ENCODE data around the gene ITGAL.

ITGAL gene

DNA sequence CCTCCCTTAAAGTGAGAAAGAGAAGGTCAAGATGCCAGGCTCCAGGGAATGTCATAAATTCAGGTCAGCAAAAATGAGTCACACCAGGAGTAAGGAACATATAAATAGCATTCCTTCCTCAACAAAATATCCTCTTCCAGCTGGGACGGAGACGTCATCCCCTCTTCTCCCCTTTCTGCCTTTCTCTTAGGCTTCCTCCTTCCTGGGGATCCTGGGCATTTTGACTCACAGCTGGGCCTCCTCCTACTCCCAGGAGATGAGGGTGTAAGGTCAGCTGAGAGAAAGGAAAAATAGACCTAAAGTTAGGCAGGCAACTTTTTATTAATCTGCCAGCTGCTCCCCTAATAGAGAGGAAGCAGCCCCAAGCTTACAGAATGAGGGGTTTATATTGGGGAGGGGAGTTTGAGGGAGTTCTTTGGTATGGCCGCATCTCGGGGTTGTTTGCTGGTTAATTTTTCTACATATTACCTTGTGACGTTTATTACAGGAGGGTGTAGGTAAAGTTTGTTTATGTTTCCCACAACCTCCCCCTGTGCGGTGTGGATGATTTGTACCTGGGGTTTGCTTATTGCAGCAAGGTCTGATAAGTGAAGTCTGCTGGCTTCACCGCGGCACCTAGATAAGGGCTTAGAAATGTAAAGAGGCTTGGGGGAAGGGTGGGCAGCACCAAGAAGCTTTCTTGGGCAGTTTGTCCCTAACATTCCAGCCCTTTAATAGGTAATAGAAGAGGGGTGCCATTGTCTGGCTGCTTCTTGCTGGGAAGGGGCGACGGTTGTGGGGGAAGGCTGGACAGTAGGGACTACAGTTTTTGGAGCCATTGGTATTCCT, 69.2 kb downstream of the ITGAL start:
- DNase-seq (ENCODE audit: extremely low read depth, low read depth) = no peak
- H3K4me3 ChIP-seq (replicated peaks; ENCODE audit: low read depth, low read length) = no peak overlapping the region
- TF ChIP-seq, protein P1, sequence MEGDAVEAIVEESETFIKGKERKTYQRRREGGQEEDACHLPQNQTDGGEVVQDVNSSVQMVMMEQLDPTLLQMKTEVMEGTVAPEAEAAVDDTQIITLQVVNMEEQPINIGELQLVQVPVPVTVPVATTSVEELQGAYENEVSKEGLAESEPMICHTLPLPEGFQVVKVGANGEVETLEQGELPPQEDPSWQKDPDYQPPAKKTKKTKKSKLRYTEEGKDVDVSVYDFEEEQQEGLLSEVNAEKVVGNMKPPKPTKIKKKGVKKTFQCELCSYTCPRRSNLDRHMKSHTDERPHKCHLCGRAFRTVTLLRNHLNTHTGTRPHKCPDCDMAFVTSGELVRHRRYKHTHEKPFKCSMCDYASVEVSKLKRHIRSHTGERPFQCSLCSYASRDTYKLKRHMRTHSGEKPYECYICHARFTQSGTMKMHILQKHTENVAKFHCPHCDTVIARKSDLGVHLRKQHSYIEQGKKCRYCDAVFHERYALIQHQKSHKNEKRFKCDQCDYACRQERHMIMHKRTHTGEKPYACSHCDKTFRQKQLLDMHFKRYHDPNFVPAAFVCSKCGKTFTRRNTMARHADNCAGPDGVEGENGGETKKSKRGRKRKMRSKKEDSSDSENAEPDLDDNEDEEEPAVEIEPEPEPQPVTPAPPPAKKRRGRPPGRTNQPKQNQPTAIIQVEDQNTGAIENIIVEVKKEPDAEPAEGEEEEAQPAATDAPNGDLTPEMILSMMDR (IDR thresholded peaks at IDR 0.05; ENCODE audit: low read depth, low read length, missing control alignments) = no peak

DNA sequence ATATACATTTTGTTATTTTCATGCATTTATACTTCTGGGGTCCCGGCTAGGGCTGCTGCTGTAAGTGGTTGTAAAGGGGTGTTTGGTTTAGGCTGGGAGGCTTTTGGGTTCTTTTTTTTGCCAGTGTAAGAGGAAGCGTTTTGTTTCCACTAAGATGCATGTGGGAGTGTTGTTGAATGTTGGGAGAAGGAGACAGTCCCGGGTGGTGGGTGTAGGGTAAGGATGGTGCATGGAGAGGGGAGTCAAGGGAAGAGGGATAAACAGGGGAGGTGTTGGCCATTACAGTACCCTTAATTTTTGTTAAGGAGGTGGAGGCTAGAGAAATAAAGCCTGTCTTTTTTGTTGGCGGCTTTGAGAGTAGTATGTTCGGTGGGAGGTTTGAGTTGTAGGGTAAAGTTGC, 70.5 kb downstream of the ITGAL start:
- no peak overlapping the region for H3K4me3 ChIP-seq (replicated peaks; ENCODE audit: low read depth, low read length)
- TF ChIP-seq, protein P1 (IDR thresholded peaks at IDR 0.05; ENCODE audit: low read depth, low read length, missing control alignments) = no peak
- DNase-seq (ENCODE audit: extremely low read depth, low read depth) = no peak

- TF ChIP-seq, protein P1 (IDR thresholded peaks at IDR 0.05; ENCODE audit: low read depth, low read length, missing control alignments) = no peak
- no peak for DNase-seq (ENCODE audit: extremely low read depth, low read depth)
- no peak overlapping the region for H3K4me3 ChIP-seq (replicated peaks; ENCODE audit: low read depth, low read length)
These were observed 73.6 kb downstream of the ITGAL start for GRCh38 chr16:30546115-30546514.

GRCh38 chr16:30548416-30549253, 76.1 kb downstream of the ITGAL start:
- H3K4me3 ChIP-seq (replicated peaks; ENCODE audit: low read depth, low read length) = no peak overlapping the region
- no peak for DNase-seq (ENCODE audit: extremely low read depth, low read depth)
- TF ChIP-seq, protein P1 (IDR thresholded peaks at IDR 0.05; ENCODE audit: low read depth, low read length, missing control alignments) = no peak

GRCh38 chr16:30551781-30552180, 79.2 kb downstream of the ITGAL start:
- TF ChIP-seq, protein P1 (IDR thresholded peaks at IDR 0.05; ENCODE audit: low read depth, low read length, missing control alignments) = no peak
- no peak overlapping the region for H3K4me3 ChIP-seq (replicated peaks; ENCODE audit: low read depth, low read length)
- no peak for DNase-seq (ENCODE audit: extremely low read depth, low read depth)

- no peak for DNase-seq (ENCODE audit: extremely low read depth, low read depth)
- no peak overlapping the region for H3K4me3 ChIP-seq (replicated peaks; ENCODE audit: low read depth, low read length)
- TF ChIP-seq, protein P1 (IDR thresholded peaks at IDR 0.05; ENCODE audit: low read depth, low read length, missing control alignments) = no peak
These were observed 80.4 kb downstream of the ITGAL start for GRCh38 chr16:30552956-30553355.
